ENCODE results near the gene ZNF550. TPM values are rescaled to one million over a fixed set of nuclear protein-coding genes. Genes with fewer than 3 reads are reported as not detected.

The ZNF550 gene
- total RNA-seq = 1 to 10 TPM; 4.8 to 5.7 (median 5.2) TPM

DNA sequence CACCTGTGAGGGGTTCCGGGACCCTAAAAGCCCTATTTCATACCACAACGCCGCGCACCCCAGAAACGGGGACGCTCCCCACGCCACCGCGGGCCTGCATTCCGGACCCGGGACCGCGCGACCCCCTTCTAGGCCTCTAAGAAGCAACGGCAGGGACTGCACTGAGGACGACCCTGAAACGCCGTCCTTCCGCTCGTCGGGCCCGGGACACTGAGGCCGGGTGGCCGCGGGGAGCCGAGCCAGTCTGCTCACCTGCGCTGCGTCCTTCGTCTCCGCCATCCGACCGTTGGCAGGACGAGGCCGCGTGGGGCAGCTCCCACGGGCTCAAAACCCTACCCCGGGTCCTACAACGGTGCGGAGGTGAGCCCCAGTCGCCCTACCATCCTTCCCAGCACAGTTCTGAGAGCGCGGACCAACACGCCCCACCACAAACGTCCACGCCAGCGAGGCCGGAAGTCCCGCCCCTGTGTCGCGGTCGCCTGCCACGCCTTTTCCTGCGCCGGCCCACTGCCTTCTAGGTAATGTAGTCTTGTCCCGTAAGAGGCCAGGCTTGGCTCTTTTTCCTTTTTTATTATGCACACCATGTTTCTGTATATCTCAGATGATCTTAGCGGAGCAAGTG is at the start of gene ZNF550:
ZNF550 (minus strand) TSS at position 460 of the 622 bp plus-strand sequence; CDS start at position 279, 181 bp downstream.
- Histone ChIP-seq H3K27ac (peak within 1 kb of the TSS in 3 of 4 donors; percentile 77 to 80 (median 80)), H3K4me1 (peaks cover 0 to 26% (median 13%) of the 10 kb centered on the region in 3 donors), H3K4me3 (peak within 1 kb of the TSS; percentile 54 to 95), H3K36me3 (peaks cover 0 to 28% of the 10 kb centered on the region in 2 donors), H3K9me3 (peaks cover 0 to 50% (median 3%) of the 10 kb centered on the region in 3 donors), H3K27me3 (no peaks in the 10 kb centered on the region)
- TF ChIP-seq EP300 (IDR thresholded peaks at IDR 0.05) (no peak), POLR2A (IDR thresholded peaks at IDR 0.05) (peak in 1 of 2 donors; percentile 27)
- WGBS, 2 donors (ENCODE audit: low coverage in 1 of 2) = 0% methylated on average over 12 of the region's 56 CpGs
- peak; percentile 98 for ATAC-seq

DNA sequence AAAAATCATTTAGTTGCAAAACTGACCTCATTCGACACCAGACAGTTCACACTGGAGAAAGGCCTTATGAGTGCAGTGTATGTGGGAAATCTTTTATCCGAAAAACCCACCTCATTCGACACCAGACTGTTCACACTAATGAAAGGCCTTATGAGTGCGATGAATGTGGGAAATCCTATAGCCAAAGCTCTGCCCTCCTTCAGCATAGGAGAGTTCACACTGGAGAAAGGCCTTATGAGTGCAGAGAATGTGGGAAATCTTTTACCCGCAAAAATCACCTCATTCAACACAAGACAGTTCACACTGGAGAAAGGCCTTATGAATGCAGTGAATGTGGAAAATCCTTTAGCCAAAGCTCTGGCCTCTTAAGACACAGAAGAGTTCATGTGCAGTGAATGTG is 47.3 kb upstream of the ZNF550 start:
- no peak for ATAC-seq
- Histone ChIP-seq H3K4me1 (no peaks in the 10 kb centered on the region), H3K36me3 (peaks cover 0 to 63% of the 10 kb centered on the region in 2 donors), H3K27ac (no peak overlapping the region), H3K9me3 (peaks cover 0 to 97% (median 0%) of the 10 kb centered on the region in 3 donors), H3K4me3 (no peak overlapping the region), H3K27me3 (no peaks in the 10 kb centered on the region)
- TF ChIP-seq POLR2A (IDR thresholded peaks at IDR 0.05) (no peak), EP300 (IDR thresholded peaks at IDR 0.05) (no peak), POLR2AphosphoS5 (IDR thresholded peaks at IDR 0.05) (no peak)
- TF ChIP-seq, protein P1, sequence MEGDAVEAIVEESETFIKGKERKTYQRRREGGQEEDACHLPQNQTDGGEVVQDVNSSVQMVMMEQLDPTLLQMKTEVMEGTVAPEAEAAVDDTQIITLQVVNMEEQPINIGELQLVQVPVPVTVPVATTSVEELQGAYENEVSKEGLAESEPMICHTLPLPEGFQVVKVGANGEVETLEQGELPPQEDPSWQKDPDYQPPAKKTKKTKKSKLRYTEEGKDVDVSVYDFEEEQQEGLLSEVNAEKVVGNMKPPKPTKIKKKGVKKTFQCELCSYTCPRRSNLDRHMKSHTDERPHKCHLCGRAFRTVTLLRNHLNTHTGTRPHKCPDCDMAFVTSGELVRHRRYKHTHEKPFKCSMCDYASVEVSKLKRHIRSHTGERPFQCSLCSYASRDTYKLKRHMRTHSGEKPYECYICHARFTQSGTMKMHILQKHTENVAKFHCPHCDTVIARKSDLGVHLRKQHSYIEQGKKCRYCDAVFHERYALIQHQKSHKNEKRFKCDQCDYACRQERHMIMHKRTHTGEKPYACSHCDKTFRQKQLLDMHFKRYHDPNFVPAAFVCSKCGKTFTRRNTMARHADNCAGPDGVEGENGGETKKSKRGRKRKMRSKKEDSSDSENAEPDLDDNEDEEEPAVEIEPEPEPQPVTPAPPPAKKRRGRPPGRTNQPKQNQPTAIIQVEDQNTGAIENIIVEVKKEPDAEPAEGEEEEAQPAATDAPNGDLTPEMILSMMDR (IDR thresholded peaks at IDR 0.05) = no peak
- WGBS, 2 donors (ENCODE audit: low coverage in 1 of 2) = 88 to 98% methylated on average over 3 to 5 of the region's 5 CpGs

DNA sequence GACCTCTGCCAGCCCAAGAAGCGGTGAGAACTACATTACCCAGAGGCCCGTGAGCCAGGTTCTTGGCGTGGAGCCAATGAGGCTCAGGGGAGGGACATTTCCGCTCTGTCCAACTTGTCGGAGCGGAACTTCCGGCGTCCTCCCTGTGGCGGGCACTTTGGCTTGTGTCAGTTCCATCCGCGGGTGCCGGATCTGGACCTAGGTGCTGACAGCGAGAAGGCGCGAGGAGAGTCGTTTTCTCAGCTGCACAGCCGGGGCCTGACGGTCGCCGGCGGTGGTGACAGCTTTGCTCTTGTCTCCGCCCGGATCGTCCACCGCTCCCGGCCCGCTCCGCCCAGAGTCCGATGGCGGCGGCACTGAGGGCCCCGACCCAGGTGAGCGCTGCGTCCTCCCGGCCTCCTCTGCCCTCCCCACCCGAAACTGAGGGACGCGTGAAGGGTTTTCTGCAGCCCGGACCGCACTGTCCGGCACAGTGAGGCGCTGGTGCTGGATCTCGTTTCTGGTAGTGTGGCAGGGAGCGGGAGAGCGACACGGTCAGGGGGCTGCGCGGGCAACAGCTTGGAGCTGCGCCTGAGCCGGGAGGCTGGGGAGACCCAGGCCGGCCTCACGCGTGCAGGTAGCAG is 40.2 kb upstream of the ZNF550 start, which contains the start of gene ZNF530:
ZNF530 (plus strand) TSS at position 125 of the 623 bp plus-strand sequence. CDS start 4,461 bp downstream, outside the sequence.
- H3K4me3 ChIP-seq = peak within 1 kb of the TSS; percentile 82 to 90
- ATAC-seq = peak; percentile 97
- H3K27me3 ChIP-seq = no peaks in the 10 kb centered on the region
- peaks cover 2 to 21% (median 7%) of the 10 kb centered on the region in 3 donors for H3K4me1 ChIP-seq
- peaks cover 0 to 35% (median 0%) of the 10 kb centered on the region in 3 donors for H3K9me3 ChIP-seq
- TF ChIP-seq, protein P1 (IDR thresholded peaks at IDR 0.05) = peak in 1 of 4 experiments; percentile 23
- TF ChIP-seq POLR2AphosphoS5 (IDR thresholded peaks at IDR 0.05) (peak; percentile 89), POLR2A (IDR thresholded peaks at IDR 0.05) (no peak)
- WGBS, 2 donors (ENCODE audit: low coverage in 1 of 2) = no CpG with 5 or more reads among the region's 53 CpGs
- peaks cover 0 to 32% of the 10 kb centered on the region in 2 donors for H3K36me3 ChIP-seq
- peak within 1 kb of the TSS in 3 of 4 donors; percentile 9 to 69 (median 68) for H3K27ac ChIP-seq

DNA sequence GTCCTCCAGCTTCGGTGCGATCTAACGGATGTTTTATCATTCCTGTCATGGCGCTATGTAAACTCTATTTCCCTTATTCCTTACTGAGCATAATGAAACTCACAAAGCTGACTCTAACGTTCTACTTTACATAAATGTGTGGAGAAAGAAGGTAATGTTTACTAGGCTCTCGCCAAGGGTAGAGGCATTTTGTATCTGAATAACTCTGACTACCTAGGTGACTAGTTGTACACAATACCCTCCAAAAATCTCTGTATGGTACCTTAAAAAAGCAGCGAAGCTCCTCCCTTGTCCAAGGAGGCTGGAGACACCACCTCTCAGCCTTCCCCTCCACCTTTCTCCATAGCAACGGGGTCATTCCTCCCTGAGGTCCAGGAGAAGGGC is 39.7 kb upstream of the ZNF550 start:
- Histone ChIP-seq H3K27me3 (no peaks in the 10 kb centered on the region), H3K4me1 (peaks cover 2 to 21% (median 7%) of the 10 kb centered on the region in 3 donors), H3K9me3 (peaks cover 0 to 35% (median 0%) of the 10 kb centered on the region in 3 donors), H3K4me3 (peak overlapping the region; percentile 82 to 90), H3K36me3 (peaks cover 0 to 27% of the 10 kb centered on the region in 2 donors), H3K27ac (peak overlapping the region in 3 of 4 donors; percentile 9 to 69 (median 68))
- no peak for ATAC-seq
- TF ChIP-seq POLR2AphosphoS5 (IDR thresholded peaks at IDR 0.05) (no peak), POLR2A (IDR thresholded peaks at IDR 0.05) (no peak), EP300 (IDR thresholded peaks at IDR 0.05) (no peak)
- TF ChIP-seq, protein P1 (IDR thresholded peaks at IDR 0.05) = no peak
- WGBS, 2 donors (ENCODE audit: low coverage in 1 of 2) = 45 to 67% methylated on average over 6 of the region's 8 CpGs

DNA sequence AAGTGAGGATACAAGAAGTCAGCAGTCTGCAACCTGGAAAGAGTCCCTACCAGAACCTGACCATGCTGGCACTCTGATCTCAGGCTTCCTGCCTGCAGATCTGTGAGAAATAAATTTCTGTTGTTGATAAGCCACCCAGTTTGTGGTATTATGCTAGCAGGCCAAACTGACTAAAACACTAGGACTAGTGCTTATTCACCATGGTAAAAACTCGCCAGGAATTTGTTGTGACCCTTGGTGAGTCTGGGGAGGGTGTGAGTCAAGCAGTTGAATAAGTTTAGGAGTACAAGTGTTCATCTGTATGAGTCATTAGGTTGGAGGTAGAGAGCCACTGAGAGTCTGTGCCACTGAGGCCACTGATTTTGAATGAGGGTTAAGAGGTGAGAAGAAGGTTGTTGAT is 27.9 kb upstream of the ZNF550 start:
- H3K4me3 ChIP-seq = no peak overlapping the region
- H3K27ac ChIP-seq = no peak overlapping the region
- peaks cover 13 to 71% of the 10 kb centered on the region in 2 donors for H3K36me3 ChIP-seq
- peaks cover 0 to 20% (median 10%) of the 10 kb centered on the region in 3 donors for H3K4me1 ChIP-seq
- H3K9me3 ChIP-seq = peaks cover 3 to 84% (median 4%) of the 10 kb centered on the region in 3 donors
- WGBS, 2 donors (ENCODE audit: low coverage in 1 of 2) = 100% methylated on average over 1 of the region's 1 CpG
- no peaks in the 10 kb centered on the region for H3K27me3 ChIP-seq
- no peak for ATAC-seq
- TF ChIP-seq, protein P1 (IDR thresholded peaks at IDR 0.05) = no peak
- TF ChIP-seq POLR2A (IDR thresholded peaks at IDR 0.05) (no peak), EP300 (IDR thresholded peaks at IDR 0.05) (no peak), POLR2AphosphoS5 (IDR thresholded peaks at IDR 0.05) (no peak)
